Liver (tissue), 9 donors: ENCODE measurements around the gene FUT9. TPM values are rescaled to one million over a fixed set of nuclear protein-coding genes. Genes with fewer than 3 reads are reported as not detected.

Source experiments
- DNase-seq: peaks from one replicate; pipeline ENCODE4 v3.0.0-alpha.2; 2017; ENCODE audit warnings: low spot score
- H3K27ac ChIP-seq, 2 donors: one replicate each; pipeline ENCODE4 v1.7.0; 2013; ENCODE audit warnings: inconsistent platforms in 2 of 2, low read length in 2 of 2, control low read depth in 1 of 2, low read depth in 1 of 2, mild to moderate bottlenecking in 1 of 2
- H3K27me3 ChIP-seq, 4 donors: one replicate each; pipeline versions ENCODE4 v1.6.1 to v1.7.0; 2013; ENCODE audit warnings: low read length in 3 of 4, inconsistent platforms in 1 of 4, mild to moderate bottlenecking in 1 of 4, moderate library complexity in 1 of 4; ENCODE audit not compliant: control insufficient read depth in 4 of 4, insufficient read depth in 4 of 4
- H3K36me3 ChIP-seq, 4 donors: one replicate each; pipeline versions ENCODE4 v1.6.1 to v1.7.0; 2013; ENCODE audit warnings: low read length in 3 of 4, mild to moderate bottlenecking in 3 of 4, low read depth in 1 of 4, moderate library complexity in 1 of 4; ENCODE audit not compliant: control insufficient read depth in 4 of 4, insufficient read depth in 3 of 4
- H3K4me1 ChIP-seq, 4 donors: one replicate each; pipeline versions ENCODE4 v1.6.1 to v1.7.0; 2013; ENCODE audit warnings: low read length in 3 of 4, mild to moderate bottlenecking in 3 of 4, moderate library complexity in 1 of 4; ENCODE audit not compliant: control insufficient read depth in 4 of 4, insufficient read depth in 4 of 4
- H3K4me3 ChIP-seq, 3 donors: one replicate each; pipeline versions ENCODE4 v1.6.1 to v1.7.0; 2013; ENCODE audit warnings: low read length in 3 of 3, control low read depth in 1 of 3, low read depth in 1 of 3, mild to moderate bottlenecking in 1 of 3
- H3K9ac ChIP-seq, 2 donors: one replicate each; pipeline ENCODE4 v1.7.0; 2013; ENCODE audit warnings: low read length in 2 of 2, mild to moderate bottlenecking in 2 of 2, moderate library complexity in 2 of 2, control low read depth in 1 of 2, low read depth in 1 of 2
- H3K9me3 ChIP-seq, 4 donors: one replicate each; pipeline versions ENCODE4 v1.6.1 to v1.7.0; 2013; ENCODE audit warnings: low read length in 3 of 4; ENCODE audit not compliant: control insufficient read depth in 4 of 4
- ATF3 ChIP-seq: IDR thresholded peaks from 2 replicates; pipeline ENCODE4 v1.6.1; 2016; ENCODE audit warnings: antibody characterized with exemption
- CTCF ChIP-seq: fragments of 150-350 bp; IDR thresholded peaks from 2 replicates; pipeline ENCODE4 v1.5.1; 2017; ENCODE audit warnings: improper control_type of control experiment, low read depth, low read length; ENCODE audit not compliant: missing input control
- EGR1 ChIP-seq, 2 donors: IDR thresholded peaks; 2 replicates each; pipeline ENCODE4 v1.6.1; 2016 to 2018; ENCODE audit warnings: antibody characterized with exemption in 2 of 2, low read depth in 2 of 2
- FOXA1 ChIP-seq: IDR thresholded peaks from 2 replicates; pipeline ENCODE4 v1.6.1; 2016; ENCODE audit warnings: antibody characterized with exemption
- FOXA2 ChIP-seq: IDR thresholded peaks from 2 replicates; pipeline ENCODE4 v1.6.1; 2016; ENCODE audit warnings: antibody characterized with exemption
- GABPA ChIP-seq, 2 donors: IDR thresholded peaks in 1 of 2; conservative IDR thresholded peaks in 1 of 2; 2 replicates each; pipeline ENCODE4 v1.6.1; 2016; ENCODE audit warnings: antibody characterized with exemption in 2 of 2, mild to moderate bottlenecking in 1 of 2, moderate library complexity in 1 of 2
- HNF4A ChIP-seq, 2 donors: conservative IDR thresholded peaks; 2 replicates each; pipeline ENCODE4 v1.6.1; 2016; ENCODE audit warnings: antibody characterized with exemption in 2 of 2, mild to moderate bottlenecking in 2 of 2
- HNF4G ChIP-seq: IDR thresholded peaks from 2 replicates; pipeline ENCODE4 v1.6.1; 2016; ENCODE audit warnings: antibody characterized with exemption
- JUND ChIP-seq, 2 donors: IDR thresholded peaks; 2 replicates each; pipeline ENCODE4 v1.6.1; 2016; ENCODE audit warnings: antibody characterized with exemption in 2 of 2
- MAX ChIP-seq: IDR thresholded peaks from 2 replicates; pipeline ENCODE4 v1.6.1; 2016; ENCODE audit warnings: antibody characterized with exemption
- NR2F2 ChIP-seq: IDR thresholded peaks from 2 replicates; pipeline ENCODE4 v1.6.1; 2016; ENCODE audit warnings: antibody characterized with exemption
- RAD21 ChIP-seq, 2 donors: IDR thresholded peaks; 2 replicates each; pipeline ENCODE4 v1.6.1; 2016; ENCODE audit warnings: antibody characterized with exemption in 2 of 2, mild to moderate bottlenecking in 2 of 2
- REST ChIP-seq: IDR thresholded peaks from 2 replicates; pipeline ENCODE4 v1.6.1; 2016; ENCODE audit warnings: antibody characterized with exemption, mild to moderate bottlenecking
- RXRA ChIP-seq, 2 donors: IDR thresholded peaks; 2 replicates each; pipeline ENCODE4 v1.6.1; 2017 to 2018; ENCODE audit warnings: antibody characterized with exemption in 2 of 2, mild to moderate bottlenecking in 1 of 2
- SP1 ChIP-seq: IDR thresholded peaks from 2 replicates; pipeline ENCODE4 v1.6.1; 2018; ENCODE audit warnings: antibody characterized with exemption, mild to moderate bottlenecking
- TAF1 ChIP-seq: conservative IDR thresholded peaks from 2 replicates; pipeline ENCODE4 v1.6.1; 2016; ENCODE audit warnings: antibody characterized with exemption, mild to moderate bottlenecking
- YY1 ChIP-seq: IDR thresholded peaks from 2 replicates; pipeline ENCODE4 v1.6.1; 2016; ENCODE audit warnings: antibody characterized with exemption, mild to moderate bottlenecking
- ZBTB33 ChIP-seq: IDR thresholded peaks from 2 replicates; pipeline ENCODE4 v1.6.1; 2016; ENCODE audit warnings: antibody characterized with exemption
- WGBS: extraction: QIAGEN DNeasy Blood & Tissue Kit; methylation state at CpG from one replicate; pipeline ENCODE4 v1.1.7; 2013; 5-methylcytosine and 5-hydroxymethylcytosine counted together
- polyA plus RNA-seq, 2 donors: library from polyadenylated mRNA; stranded (reverse) in 1 of 2; unstranded in 1 of 2; fragments of 200-250 nt in 1 of 2; fragments of >200 nt in 1 of 2; fragmentation: Nextera tagmentation in 1 of 2; extraction: Ambion mirVana in 1 of 2; gene quantifications; one replicate each; pipeline versions ENCODE4 v1.2.1 to v1.2.3, GENCODE V29; 2013 to 2015
- total RNA-seq, 2 donors: library from RNA; depleted of rRNA; stranded (reverse); fragments of >200 nt; gene quantifications; one replicate each; pipeline ENCODE4 v1.2.3, GENCODE V29; 2014
- donor health status: healthy.
- donor health status: healthy.
- donor health status: healthy.
- donor health status: healthy.
- donor health status: healthy.

FUT9 gene
- total and polyA plus RNA-seq, 4 donors = not detected

GRCh38 chr6:96058082-96058481 is 42.3 kb downstream of the FUT9 start:
- H3K36me3 ChIP-seq = no peaks in the 10 kb centered on the region
- peaks cover 0 to 4% (median 0%) of the 10 kb centered on the region in 4 donors for H3K9me3 ChIP-seq
- H3K4me3 ChIP-seq = no peak overlapping the region
- DNase-seq = no peak
- no peaks in the 10 kb centered on the region for H3K27me3 ChIP-seq
- no peak overlapping the region for H3K27ac ChIP-seq
- H3K4me1 ChIP-seq = no peaks in the 10 kb centered on the region
- no peak overlapping the region for H3K9ac ChIP-seq
- WGBS = 65% methylated on average over 4 of the region's 4 CpGs
- TF ChIP-seq RXRA (IDR thresholded peaks at IDR 0.05) (no peak), CTCF (no peak), FOXA2 (no peak), EGR1 (IDR thresholded peaks at IDR 0.05; ENCODE audit: low read depth in 2 of 2) (no peak), FOXA1 (no peak), YY1 (no peak), NR2F2 (no peak), HNF4G (no peak), RAD21 (IDR thresholded peaks at IDR 0.05) (no peak), ATF3 (no peak), JUND (IDR thresholded peaks at IDR 0.05) (no peak), GABPA (IDR thresholded peaks at IDR 0.05 in 1 of 2, conservative IDR thresholded peaks at IDR 0.05 in 1 of 2) (no peak), SP1 (no peak), MAX (no peak), TAF1 (no peak), ZBTB33 (no peak), REST (no peak), HNF4A (conservative IDR thresholded peaks at IDR 0.05) (no peak)
